ENCODE results near the gene TPD52L1. TPM values are rescaled to one million over a fixed set of nuclear protein-coding genes. Genes with fewer than 3 reads are reported as not detected.

Gene TPD52L1
- total and polyA plus RNA-seq, 2 of the 4 experiments (the other 2 are of a cell fraction), result 10.2 to 13.5 TPM

GRCh38 chr6:125277838-125278237, 124.3 kb downstream of the TPD52L1 start:
- H2AFZ ChIP-seq (replicated peaks; ENCODE audit: low read length, poor library complexity), result no peak overlapping the region
- no peaks in the 10 kb centered on the region for H3K27me3 ChIP-seq (ENCODE audit: control insufficient read depth, insufficient read depth, low read length)
- dilution Hi-C loops (cut with HindIII; ENCODE audit: low sequenced_read_pairs, unreplicated experiment), result no loop called here
- no peaks in the 10 kb centered on the region for H3K9me1 ChIP-seq (ENCODE audit: insufficient read depth, low read length)
- no peak overlapping the region for H3K27ac ChIP-seq (ENCODE audit: insufficient read depth, low read length)
- no peak overlapping the region for H2AK9ac ChIP-seq (replicated peaks; ENCODE audit: low read depth, low read length, poor library complexity)
- no peak overlapping the region for H3K14ac ChIP-seq (replicated peaks; ENCODE audit: low read depth, low read length)
- TF ChIP-seq USF2 (IDR thresholded peaks at IDR 0.05; ENCODE audit: low read depth, low read length) (no peak), CTCF (conservative IDR thresholded peaks at IDR 0.05; ENCODE audit: low read depth, low read length) (no peak), RCOR1 (IDR thresholded peaks at IDR 0.05; ENCODE audit: insufficient replicate concordance, low read length) (no peak), POLR2A (IDR thresholded peaks at IDR 0.05; ENCODE audit: low read depth, low read length) (no peak), RFX5 (IDR thresholded peaks at IDR 0.05; ENCODE audit: low read depth, low read length) (no peak), SMC3 (IDR thresholded peaks at IDR 0.05; ENCODE audit: low read depth, low read length) (no peak), BHLHE40 (IDR thresholded peaks at IDR 0.05; ENCODE audit: low read depth, low read length) (no peak), RAD21 (IDR thresholded peaks at IDR 0.05; ENCODE audit: low read length) (no peak), ELK1 (IDR thresholded peaks at IDR 0.05; ENCODE audit: borderline replicate concordance, low read depth, low read length) (no peak)
- no peak overlapping the region for H3K4me3 ChIP-seq (ENCODE audit: insufficient read depth, low read depth, low read length)
- H4K20me1 ChIP-seq (ENCODE audit: insufficient read depth, low read length), result no peaks in the 10 kb centered on the region
- CTCF ChIA-PET, result interaction anchor here (1.3 kb wide), 1 partner anchor 12 kb away, joined by 3 read pairs; no protein-coding TSS in a partner anchor
- H3K4me1 ChIP-seq (ENCODE audit: control insufficient read depth, insufficient read depth, low read length), result no peaks in the 10 kb centered on the region
- H3K9me3 ChIP-seq (ENCODE audit: control insufficient read depth, insufficient read depth, low read length), result peaks cover 2% of the 10 kb centered on the region; the same call in 1 of the 2 replicates
- H3K4me2 ChIP-seq (ENCODE audit: low read depth, low read length), result no peak overlapping the region
- H4K5ac ChIP-seq (ENCODE audit: low read depth, low read length), result no peak overlapping the region
- no peak overlapping the region for H2BK5ac ChIP-seq (ENCODE audit: low read depth, low read length, poor library complexity, severe bottlenecking)
- peaks cover 9 to 13% of the 10 kb centered on the region in 2 experiments for H3K79me1 ChIP-seq (ENCODE audit: low read depth in 1 of 2, low read length in 2 of 2)
- H3K36me3 ChIP-seq (ENCODE audit: control insufficient read depth, insufficient read depth, low read length), result peaks cover 29% of the 10 kb centered on the region
- H3K4ac ChIP-seq (ENCODE audit: low read depth, low read length), result no peak overlapping the region
- H2BK15ac ChIP-seq (ENCODE audit: low read depth, low read length), result no peak overlapping the region
- H4K91ac ChIP-seq (ENCODE audit: insufficient read depth, low read depth, low read length), result no peak overlapping the region
- H2AK5ac ChIP-seq (ENCODE audit: low read depth, low read length), result no peak overlapping the region
- WGBS, 2 experiments (ENCODE audit: extremely low coverage in 2 of 2, insufficient read length in 1 of 2), result no CpG with 5 or more reads among the region's 1 CpG
- in situ Hi-C loops (cut with MboI; ENCODE audit: low sequenced_read_pairs), result loop anchor here (10.0 kb wide), 1 partner anchor 403 kb away; no protein-coding TSS in a partner anchor
- no TSS peak for BruUV-seq (replicated peaks)
- POLR2A ChIA-PET (ENCODE audit: unreplicated experiment), result no interaction called here
- intact Hi-C loops (cut with micrococcal nuclease), result no loop called here
- H3K56ac ChIP-seq (ENCODE audit: extremely low read depth, insufficient read depth, low read length), result no peak overlapping the region
- no peak overlapping the region for H3K9ac ChIP-seq (ENCODE audit: low read depth, low read length)
- H2BK20ac ChIP-seq (ENCODE audit: low read depth, low read length), result no peak overlapping the region
- DNase-seq, result no peak
- H4K8ac ChIP-seq (ENCODE audit: low read depth in 2 of 2, low read length in 2 of 2), result no peak overlapping the region
- H3K23ac ChIP-seq (ENCODE audit: low read depth, low read length), result no peak overlapping the region
- no peak overlapping the region for H3K18ac ChIP-seq (ENCODE audit: low read depth, low read length)
- no peak overlapping the region for H2BK120ac ChIP-seq (ENCODE audit: low read depth, low read length)
- no peak for ATAC-seq (ENCODE audit: low read depth)

Data from IMR-90 (cell line).